GM18502 (cell line): ENCODE results near the gene SEC24D.

Experiments
- ATAC-seq: cut with Tn5 transposase; IDR thresholded peaks from one replicate; pipeline ENCODE4 v1.9.1; 2021; ENCODE audit warnings: mild to moderate bottlenecking; ENCODE audit not compliant: unreplicated experiment, poor library complexity

The SEC24D gene

DNA sequence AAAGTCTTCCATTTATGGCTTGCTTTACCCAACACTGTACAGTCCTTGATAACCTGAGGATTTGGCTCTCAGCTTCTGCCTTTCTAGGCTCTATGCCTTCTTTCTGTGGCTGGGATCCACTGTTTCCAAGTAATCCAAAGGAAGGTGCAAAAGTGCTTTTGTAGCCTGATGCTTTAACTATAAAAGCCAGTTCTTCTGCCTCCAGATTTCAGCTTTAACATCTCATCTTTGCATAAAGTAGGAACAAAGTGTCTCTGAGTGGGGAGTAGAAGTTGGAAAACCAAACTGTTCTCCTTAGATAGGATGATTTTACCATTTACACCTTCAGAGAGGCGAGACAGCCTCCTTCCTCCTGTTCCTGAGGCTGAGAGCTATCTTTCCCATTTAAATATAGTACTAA is 11.1 kb upstream of the SEC24D start:
- ATAC-seq = no peak

DNA sequence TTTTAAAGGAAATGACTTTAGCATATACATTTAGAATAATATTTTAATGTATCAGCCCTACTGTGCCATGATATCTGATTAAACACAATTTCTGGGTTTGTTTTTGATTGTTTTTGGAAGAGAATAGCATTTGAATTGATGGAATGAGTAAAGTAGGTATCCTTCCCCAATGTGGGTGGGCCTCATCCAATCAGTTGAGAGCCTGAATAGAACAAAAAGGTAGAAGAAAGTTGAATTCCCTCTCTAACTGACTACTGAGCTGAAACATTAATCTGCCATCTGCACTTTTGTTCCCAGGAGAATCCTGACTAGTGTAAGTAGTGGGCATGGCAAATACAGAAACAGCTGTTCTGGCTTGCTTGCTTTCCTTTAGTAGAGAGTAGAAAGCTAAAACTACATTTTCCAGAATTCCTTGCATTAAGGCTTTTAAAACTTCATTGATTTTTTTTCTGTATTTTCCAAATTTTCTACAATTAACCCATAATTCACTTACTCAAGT is 9.7 kb upstream of the SEC24D start:
- no peak for ATAC-seq

DNA sequence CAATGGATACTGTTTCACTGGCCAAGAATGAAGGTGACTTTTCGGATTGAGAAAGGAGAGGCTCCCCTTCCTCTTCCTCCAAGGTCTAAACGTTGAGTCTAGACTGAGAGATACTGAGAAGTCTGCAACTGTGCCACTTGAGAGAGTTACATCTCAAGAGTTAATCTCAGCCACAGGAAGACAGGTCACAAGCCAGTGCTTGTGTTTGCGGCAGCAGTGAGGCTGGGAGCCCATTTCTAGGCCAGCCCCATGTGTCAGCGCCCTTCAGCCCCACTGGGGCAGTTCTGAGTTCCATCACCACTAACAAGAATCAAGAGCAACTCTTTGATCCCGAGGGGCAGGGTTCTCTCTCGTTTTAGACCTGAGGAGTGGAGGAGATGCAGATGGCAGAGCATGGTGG is 7.3 kb upstream of the SEC24D start:
- peak; percentile 65 for ATAC-seq

DNA sequence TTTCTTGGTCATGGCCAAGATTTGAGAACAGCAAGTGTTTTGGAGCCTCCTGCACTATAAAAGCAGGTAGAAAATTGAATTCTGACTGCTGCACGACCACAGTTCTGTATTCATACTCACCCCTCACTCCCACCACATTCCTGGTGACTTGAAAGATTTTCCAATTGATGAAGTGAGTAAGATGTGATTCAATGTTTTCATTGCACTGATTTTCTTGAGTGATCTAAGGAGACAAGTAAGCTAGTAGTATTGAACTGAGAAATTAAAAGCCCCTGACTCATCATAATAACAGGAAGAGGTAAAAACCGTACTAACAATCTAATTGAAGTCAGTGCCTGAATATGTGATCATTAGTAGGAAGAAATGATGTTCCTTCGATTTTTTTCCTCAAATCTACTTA is 6.1 kb upstream of the SEC24D start:
- ATAC-seq = no peak

DNA sequence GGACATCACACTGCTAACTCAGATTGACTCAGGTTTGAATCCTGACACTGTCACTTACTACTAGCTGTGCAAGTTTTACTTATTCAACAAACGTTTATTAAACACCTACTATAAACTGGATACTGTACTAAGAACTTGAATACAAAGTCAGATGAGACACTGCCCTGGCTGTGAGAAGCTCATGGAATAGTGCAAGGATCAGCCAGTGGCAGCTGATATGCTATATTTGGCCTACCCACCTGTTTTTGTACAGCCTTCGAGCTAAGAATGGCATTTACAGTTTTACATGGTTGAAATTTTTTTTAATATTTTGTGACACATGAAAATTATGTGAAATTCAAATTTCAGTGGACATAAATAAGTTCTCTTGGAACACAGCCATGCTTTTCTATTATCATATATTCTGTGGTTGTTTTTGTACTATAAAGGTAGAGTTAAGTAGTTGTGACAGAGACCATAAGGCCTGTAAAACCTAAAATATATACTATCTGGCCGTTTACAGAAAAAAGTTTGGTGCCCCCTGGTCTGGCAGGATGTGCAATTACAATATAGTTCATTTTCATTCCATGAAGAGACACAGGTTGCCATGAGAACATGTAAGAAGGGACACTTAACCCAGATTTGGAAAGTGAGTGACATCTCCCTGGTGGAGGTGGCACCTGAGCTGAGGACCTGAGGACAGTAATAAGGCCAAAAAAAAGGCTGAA is 3.4 kb upstream of the SEC24D start:
- no peak for ATAC-seq

DNA sequence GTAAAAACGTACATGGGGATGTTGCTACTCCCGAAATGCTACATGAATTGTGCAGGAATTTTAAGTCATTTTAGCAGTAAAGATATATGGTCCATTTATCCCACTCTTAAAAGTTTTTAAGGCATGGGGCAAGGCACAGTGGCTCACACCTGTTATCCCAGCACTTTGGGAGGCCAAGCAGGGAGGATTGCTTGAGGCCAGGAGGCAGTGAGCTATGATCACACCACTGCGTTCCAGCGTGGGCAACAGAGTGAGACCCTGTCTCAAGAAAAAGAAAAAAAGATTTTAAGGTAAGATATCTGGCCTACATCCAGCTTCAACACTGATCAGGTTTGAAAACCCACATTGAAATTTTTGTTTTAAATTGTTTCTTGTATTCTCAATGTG is 1.2 kb upstream of the SEC24D start:
- ATAC-seq = no peak

DNA sequence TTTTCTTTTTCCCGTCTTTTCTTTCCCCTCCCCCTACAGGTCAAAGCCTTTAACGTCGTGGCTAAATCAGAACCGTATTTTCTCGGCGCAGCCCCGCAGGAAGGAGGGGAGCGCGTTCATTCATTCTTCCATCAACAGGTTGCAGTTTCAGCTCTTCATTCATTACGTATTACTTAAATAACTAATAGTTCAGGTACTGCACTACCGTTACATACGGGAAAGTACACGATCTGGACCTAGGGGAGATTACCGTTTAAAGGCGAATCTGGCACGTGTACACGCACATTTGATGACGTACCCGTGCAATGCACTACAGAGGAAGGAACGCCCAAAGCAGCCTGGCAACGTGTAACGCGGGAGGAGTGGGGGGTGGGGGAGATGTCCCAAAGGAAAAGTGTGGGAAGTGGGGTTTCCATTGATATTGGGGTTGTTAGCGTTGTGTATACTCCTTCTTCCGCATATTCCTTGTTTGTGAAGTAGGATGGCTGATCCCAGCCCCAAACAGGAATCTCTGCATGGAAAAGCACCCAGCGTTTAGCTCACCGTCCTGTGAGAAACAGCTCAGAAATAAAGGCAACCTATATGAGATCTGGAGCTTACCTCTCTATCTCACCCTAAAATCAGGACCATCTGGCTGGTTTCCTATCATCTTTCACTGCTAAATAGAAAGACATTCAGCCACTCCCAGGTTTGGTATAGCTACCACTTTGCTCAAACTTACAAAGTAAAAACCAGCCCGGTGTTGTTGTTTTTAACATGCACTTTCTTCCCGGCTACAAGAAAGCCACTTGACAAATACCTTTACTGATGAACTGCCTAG is 585 bp upstream of the SEC24D start:
- ATAC-seq = peak; percentile 49

DNA sequence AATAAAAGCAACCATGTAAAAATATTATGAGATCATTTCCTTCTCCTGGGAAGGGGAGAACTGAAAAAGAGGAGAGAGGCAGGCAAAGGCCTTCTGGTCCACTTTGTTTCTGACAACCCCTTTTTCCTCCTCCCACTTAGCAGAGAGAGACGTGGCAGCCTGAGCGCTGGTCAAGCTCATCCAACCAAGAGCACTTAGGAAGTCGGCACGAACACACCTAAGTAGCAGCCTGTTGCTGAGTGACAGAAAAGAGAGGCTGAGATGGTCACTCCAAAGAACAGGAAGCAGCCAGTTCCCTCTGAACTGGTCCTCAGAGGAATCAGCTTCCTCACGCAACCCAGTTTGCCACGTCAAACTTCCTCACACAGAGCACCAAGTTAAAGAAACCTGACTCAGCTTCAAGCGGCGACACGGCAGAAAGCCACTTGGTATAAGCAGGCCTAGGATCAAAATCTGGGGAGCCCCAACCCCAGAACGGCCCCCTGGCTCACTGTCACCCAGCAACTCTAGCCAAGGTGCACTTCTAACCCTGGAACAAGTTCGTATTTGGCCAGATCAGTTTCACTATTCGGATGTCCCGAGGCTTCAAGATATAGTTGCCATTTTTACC is 861 bp downstream of the SEC24D start:
- ATAC-seq = peak; percentile 67

DNA sequence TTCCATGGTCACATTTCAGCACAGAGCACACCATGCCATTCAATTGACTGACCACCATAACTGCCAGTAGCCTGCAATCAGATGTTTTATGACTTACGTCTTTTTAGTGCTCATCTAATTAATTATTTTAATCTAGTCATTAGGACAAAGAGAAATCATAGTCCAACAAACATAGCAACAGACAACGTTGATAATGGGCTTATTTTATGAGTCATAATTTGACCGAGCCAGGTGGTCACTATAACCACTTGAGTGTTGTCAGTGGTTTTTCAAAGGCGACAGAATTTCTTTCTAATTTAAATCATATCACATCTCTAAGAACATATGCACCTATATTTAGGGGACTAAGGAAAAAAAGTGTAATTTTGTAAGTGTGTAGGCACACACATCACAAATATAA is 1.9 kb downstream of the SEC24D start:
- ATAC-seq = no peak

DNA sequence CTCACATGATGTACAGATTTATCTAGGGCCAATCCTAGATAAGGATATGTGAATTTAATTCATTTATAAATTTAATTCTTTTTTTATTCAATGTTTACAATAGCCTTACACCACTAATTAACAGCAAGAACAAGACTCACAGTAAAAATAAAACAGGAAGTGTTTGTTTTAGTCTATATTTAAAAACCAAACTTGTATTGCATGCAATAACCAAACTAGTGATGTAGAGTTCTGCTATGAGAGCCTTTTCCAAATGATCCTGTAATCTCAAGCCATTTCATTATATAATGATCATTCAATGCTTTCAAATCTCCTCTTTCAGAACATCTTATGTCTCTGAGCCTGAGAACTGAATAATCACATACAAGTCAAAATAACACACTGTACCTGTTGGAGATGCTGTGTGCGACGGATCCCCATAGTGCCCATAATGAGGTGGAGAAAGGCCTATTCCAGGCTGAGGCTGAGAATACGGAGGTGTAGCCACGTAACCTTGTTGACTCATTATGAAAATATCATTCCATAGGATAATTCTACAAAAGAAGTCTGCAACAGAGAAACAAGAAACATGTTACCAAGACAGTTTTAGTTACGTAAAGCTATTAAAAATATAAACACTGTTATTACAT is 2.6 kb downstream of the SEC24D start:
- ATAC-seq = no peak

DNA sequence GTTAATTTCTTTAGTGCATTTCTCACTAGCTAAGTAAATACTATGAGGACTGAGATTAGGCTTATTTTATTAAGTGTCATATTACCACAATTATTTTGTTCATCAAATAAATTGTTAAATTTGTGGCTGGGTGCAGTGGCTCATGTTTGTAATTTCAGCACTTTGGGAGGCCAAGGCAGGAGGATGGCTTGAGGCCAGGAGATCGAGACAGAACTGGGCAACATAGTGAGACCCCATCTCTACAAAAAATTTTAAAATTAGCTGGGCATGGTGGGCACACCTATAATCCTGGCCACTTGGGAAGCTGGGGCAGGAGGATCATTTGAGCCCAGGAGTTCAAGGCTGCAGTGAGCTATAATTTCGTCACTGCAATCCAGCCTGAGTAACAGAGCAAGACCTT is 6.8 kb downstream of the SEC24D start:
- ATAC-seq = no peak

DNA sequence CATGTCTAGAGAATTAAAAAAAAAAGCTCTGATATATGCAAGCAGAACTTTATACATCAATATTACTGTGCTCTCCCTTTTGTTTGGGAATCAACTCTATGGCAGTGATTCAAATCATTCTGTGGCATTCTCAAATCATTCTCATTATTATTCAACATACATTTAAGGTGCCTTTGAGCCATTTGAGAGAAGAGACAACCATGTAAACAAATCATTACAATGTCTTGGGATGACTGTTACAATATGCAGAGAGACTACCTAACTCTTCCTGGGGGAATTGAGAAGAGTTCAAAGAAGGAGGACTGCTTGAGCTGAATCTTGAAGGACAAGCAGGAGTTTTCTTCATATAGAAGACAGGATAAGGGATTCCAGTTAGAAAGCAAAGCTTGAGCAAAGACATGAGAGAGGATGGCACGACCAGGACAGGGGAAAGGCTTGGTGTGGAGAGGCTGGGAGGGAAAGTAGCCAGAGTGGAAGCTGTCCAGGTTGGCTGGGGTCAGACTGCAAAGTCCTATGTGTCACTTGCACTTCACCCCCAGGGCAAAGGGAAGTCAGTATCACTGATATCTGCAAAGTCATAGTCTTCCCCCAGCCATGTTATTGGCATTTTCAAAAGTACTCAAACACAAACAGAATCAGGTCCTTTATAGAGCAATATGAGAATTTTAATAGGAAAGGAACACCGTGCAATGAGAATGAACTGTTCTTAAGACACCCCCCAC is 9.0 kb downstream of the SEC24D start:
- ATAC-seq = peak; percentile 45

DNA sequence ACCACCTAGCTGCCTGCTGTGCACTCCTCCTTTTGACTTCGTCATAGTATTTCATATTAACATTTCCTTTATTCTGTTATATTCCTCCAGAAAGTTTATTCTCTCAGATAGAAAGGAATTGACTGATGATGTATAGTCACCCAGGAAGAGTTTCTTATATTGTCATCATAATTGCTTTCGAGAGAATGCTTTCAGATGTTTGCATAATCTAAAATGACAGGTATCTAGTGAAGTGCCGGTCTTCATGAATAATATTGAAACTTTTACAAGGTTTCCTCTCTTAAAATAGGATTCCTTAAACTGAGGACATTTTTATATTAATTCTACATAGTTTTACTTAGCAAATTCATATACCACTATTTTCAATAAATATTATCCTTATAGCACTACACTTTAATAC is 10.1 kb downstream of the SEC24D start:
- ATAC-seq = peak; percentile 76

DNA sequence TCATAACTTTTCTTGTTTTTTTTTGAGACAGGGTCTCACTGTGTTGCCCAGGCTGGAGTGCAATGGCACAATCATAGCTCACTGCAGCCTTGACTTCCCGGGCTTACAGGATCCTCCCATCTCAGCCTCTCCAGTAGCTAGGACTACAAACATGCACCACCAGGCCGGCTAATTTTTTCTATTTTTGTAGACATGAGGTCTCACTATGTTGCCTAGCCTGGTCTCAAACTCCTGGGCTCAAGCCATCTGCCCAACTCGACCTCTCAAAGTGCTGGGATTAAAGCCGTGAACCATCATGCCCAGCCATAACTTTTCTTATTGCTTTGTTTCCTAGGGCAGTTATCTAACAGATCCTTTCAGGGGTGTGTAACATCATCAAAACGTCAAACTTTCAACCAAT is 11.8 kb downstream of the SEC24D start:
- no peak for ATAC-seq

DNA sequence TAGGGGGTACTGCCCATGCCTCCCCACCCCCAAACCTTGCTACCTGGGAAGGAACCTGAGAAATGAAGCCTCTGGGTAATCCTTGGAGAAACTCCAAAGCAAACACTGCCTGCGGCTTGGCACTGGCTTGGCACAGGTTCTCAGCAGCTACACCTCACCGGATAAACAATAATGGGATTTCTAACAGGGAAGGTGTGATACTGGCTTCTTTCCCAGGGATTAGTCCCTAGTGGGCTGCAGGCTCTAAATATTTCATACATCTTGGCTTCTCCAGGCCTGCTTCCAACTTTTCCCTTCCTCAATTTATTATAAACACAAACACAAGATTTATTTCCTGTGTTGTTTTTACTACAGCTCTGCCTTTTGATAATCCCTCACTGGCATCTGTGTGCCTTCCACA is 12.5 kb downstream of the SEC24D start:
- no peak for ATAC-seq

DNA sequence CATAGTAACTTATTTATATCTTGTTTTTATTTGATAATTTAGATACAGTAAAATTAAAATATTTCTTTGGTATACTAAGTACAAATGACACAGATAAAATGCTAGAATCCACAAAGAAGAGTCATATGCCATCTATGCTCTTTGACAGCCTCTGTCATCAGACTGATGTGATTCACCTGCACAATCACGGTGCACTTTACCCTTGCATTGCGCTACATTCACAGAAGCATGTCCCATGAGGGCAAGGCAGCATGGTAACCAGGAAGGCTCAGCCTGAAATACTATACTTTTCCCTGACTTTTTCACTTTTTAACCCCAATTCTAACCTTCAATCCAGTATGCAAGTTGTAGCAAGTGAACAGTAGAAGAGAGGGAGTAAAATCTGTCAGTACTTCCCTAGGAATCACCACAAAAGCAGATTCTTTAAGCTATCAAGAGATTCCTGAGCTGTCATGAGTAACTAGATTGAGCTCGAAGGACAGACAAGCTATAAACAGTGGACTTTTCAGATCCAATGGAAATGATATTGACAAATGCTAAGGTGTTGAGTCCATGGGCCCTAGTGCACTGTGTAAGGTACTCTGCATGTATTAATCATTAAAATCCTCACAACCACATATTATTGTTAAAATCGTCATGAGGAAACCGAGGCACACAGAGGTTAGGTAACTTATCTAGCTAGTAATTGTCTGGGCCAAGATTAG is 14.2 kb downstream of the SEC24D start:
- ATAC-seq = no peak

DNA sequence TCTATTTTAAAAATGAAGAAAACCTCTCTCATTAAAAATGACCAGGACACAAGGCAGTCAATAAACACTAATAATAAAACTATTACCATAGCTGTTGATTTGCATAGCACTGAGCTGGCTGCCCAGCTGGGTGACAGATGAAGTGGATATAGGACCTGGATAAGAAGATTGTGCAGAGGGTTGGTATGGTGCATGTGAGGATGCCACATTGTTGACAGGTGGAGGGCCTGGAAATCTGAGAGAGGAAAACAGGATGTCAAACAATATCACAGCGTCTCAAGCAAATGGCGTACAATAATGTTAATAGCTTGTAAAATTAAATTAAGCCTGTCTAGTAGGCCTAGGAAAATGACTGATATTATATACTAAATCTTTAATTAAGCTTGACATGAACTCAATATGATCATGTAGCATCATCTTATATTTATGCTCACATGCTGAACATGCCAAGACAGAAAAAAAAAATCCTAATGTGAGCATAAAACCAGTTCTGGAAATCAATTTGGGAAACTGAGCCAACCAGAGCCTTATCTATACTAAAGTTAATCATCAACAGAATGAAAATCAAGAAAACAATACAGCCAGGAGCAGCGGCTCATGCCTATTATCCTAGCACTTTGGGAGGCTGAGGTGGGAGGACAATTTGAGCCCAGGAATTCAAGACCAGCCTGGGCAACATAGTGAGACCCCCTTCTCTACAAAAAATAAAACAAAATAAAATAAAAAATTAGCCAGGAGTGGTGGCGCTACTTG is 18.6 kb downstream of the SEC24D start:
- no peak for ATAC-seq

DNA sequence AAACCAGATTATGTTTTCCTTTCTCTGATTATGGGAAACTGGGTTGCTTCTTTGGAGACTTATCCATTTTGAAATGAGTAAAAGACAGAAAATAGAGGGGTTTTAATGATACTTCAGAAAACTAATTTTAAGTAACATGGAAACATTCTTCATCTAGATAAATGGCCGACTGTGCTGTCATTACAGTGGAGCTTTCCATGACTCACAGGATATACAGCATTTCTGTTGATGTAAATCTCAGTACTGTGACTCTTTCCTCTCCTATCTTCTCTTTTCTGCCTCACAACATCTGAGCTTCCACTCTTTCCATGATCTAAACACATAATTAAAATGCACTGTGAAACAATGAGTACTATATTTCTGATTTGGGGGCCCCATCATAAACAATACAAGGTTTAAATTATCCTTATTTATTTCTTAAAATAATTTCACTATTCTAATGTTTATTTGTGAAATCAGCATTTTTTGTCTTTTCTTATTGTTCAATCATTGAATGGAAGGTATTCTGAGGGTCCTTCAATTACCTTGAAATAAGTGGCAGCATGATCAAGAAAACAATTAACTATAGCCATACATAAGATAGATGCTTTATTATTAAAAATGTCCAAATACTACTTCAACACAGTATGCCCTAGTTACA is 19.3 kb downstream of the SEC24D start:
- no peak for ATAC-seq

DNA sequence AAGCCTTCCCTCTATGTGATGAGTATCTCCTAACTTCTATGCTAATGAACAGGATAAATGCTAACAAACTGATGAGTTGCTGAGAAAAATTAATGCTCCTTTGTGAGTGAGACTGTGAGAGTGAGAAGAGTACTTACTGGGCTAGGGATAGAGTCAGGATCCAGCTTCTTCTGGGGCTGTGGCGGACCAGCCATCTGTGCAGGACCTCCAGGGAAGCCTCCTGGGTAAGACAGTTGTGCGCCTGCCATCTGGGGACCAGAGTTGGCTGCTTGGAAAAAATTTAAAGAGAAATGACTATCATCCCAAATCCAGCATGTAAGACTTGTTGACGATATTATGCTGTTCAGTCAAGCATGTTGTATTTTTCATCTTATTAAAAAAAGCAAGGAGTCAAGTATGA is 21.0 kb downstream of the SEC24D start:
- ATAC-seq = no peak
